ENCODE data around the gene TEX35.
"Not testable (repeated sequence)": the region's sequence is repeated elsewhere in the genome, so short reads cannot be mapped to it uniquely, and the experiment has no call there.

TEX35 gene

GRCh38 chr1:178551307-178551706, 38.4 kb downstream of the TEX35 start:
- CTCF ChIA-PET, result interaction anchor here (0.6 kb wide), 1 partner anchor 451 kb away, joined by 5 read pairs; no protein-coding TSS in a partner anchor

GRCh38 chr1:178551940-178552339, 39.0 kb downstream of the TEX35 start:
- H3K9me3 ChIP-seq (ENCODE audit: control insufficient read depth, insufficient read depth, low read depth, low read length), result no peaks in the 10 kb centered on the region
- no peak overlapping the region for H3K4me3 ChIP-seq (ENCODE audit: low read depth, low read length)
- ChIA-PET CTCF (interaction anchor here (0.6 kb wide), 1 partner anchor 450 kb away, joined by 5 read pairs; no protein-coding TSS in a partner anchor), POLR2A (no interaction called here)
- H3K27ac ChIP-seq (ENCODE audit: extremely low read depth, low read depth, low read length), result no peak overlapping the region
- no peaks in the 10 kb centered on the region for H3K4me1 ChIP-seq (ENCODE audit: control insufficient read depth, insufficient read depth, low read length)
- peaks cover 0 to 13% of the 10 kb centered on the region in 2 experiments; a peak in 1 of 3 replicates for H3K36me3 ChIP-seq (ENCODE audit: control insufficient read depth in 2 of 2, insufficient read depth in 1 of 2, low read length in 2 of 2)
- TF ChIP-seq ZNF626 (tag by site-specific recombination; IDR thresholded peaks at IDR 0.05), result no peak
- TF ChIP-seq KLF16 (tag by site-specific recombination; IDR thresholded peaks at IDR 0.05), result no peak
- TF ChIP-seq GLIS2 (tag by site-specific recombination; IDR thresholded peaks at IDR 0.05), result no peak
- no peak for TF ChIP-seq ZNF398 (tag by site-specific recombination; IDR thresholded peaks at IDR 0.05)
- TF ChIP-seq ZNF10 (tag by site-specific recombination; IDR thresholded peaks at IDR 0.05), result no peak
- no peak for TF ChIP-seq ZNF423 (tag by site-specific recombination; IDR thresholded peaks at IDR 0.05)
- TF ChIP-seq ZNF416 (tag by site-specific recombination; IDR thresholded peaks at IDR 0.05), result no peak
- TF ChIP-seq ZNF140 (tag by site-specific recombination; IDR thresholded peaks at IDR 0.05), result no peak
- no peak for TF ChIP-seq ZNF132 (tag by site-specific recombination; IDR thresholded peaks at IDR 0.05; ENCODE audit: borderline replicate concordance)

More at GRCh38 chr1:178551307-178551706, 38.4 kb downstream of the TEX35 start:
- no peak overlapping the region for H3K4me3 ChIP-seq (ENCODE audit: low read depth, low read length)
- H3K27ac ChIP-seq (ENCODE audit: extremely low read depth, low read depth, low read length), result no peak overlapping the region
- POLR2A ChIA-PET, result no interaction called here
- H3K36me3 ChIP-seq (ENCODE audit: control insufficient read depth in 2 of 2, insufficient read depth in 1 of 2, low read length in 2 of 2), result peaks cover 4 to 14% of the 10 kb centered on the region in 2 experiments; a peak in 2 of 3 replicates
- no peaks in the 10 kb centered on the region for H3K9me3 ChIP-seq (ENCODE audit: control insufficient read depth, insufficient read depth, low read depth, low read length)
- TF ChIP-seq SP7 (tag by site-specific recombination; IDR thresholded peaks at IDR 0.05) (no peak), ZFP41 (tag by site-specific recombination; IDR thresholded peaks at IDR 0.05; ENCODE audit: borderline replicate concordance) (no peak), ZNF621 (tag by site-specific recombination; IDR thresholded peaks at IDR 0.05) (no peak), ZNF792 (tag by site-specific recombination; IDR thresholded peaks at IDR 0.05) (no peak), ZNF423 (tag by site-specific recombination; IDR thresholded peaks at IDR 0.05) (no peak), ZNF560 (tag by site-specific recombination; IDR thresholded peaks at IDR 0.05; ENCODE audit: borderline replicate concordance) (no peak), GLIS2 (tag by site-specific recombination; IDR thresholded peaks at IDR 0.05) (no peak), ZNF202 (tag by site-specific recombination; IDR thresholded peaks at IDR 0.05; ENCODE audit: borderline replicate concordance) (no peak), ZNF157 (tag by site-specific recombination; IDR thresholded peaks at IDR 0.05) (no peak), BCL11A (tag by site-specific recombination; IDR thresholded peaks at IDR 0.05; ENCODE audit: low read depth) (no peak), ZFP69B (tag by site-specific recombination; IDR thresholded peaks at IDR 0.05) (no peak), KLF10 (tag by site-specific recombination; IDR thresholded peaks at IDR 0.05) (no peak), TRIM28 (IDR thresholded peaks at IDR 0.05; ENCODE audit: borderline replicate concordance, low read length) (no peak)
- TF ChIP-seq, protein P1, sequence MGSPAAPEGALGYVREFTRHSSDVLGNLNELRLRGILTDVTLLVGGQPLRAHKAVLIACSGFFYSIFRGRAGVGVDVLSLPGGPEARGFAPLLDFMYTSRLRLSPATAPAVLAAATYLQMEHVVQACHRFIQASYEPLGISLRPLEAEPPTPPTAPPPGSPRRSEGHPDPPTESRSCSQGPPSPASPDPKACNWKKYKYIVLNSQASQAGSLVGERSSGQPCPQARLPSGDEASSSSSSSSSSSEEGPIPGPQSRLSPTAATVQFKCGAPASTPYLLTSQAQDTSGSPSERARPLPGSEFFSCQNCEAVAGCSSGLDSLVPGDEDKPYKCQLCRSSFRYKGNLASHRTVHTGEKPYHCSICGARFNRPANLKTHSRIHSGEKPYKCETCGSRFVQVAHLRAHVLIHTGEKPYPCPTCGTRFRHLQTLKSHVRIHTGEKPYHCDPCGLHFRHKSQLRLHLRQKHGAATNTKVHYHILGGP (tag by site-specific recombination; IDR thresholded peaks at IDR 0.05), result no peak
- H3K4me1 ChIP-seq (ENCODE audit: control insufficient read depth, insufficient read depth, low read length), result no peaks in the 10 kb centered on the region

- no peak overlapping the region for H3K27ac ChIP-seq (ENCODE audit: extremely low read depth, low read depth, low read length)
- peaks cover 0 to 9% of the 10 kb centered on the region in 2 experiments; a peak in 1 of 3 replicates for H3K36me3 ChIP-seq (ENCODE audit: control insufficient read depth in 2 of 2, insufficient read depth in 1 of 2, low read length in 2 of 2)
- no peaks in the 10 kb centered on the region for H3K4me1 ChIP-seq (ENCODE audit: control insufficient read depth, insufficient read depth, low read length)
- no peak overlapping the region for H3K4me3 ChIP-seq (ENCODE audit: low read depth, low read length)
- CTCF ChIA-PET, result no interaction called here
- H3K9me3 ChIP-seq (ENCODE audit: control insufficient read depth, insufficient read depth, low read depth, low read length), result no peaks in the 10 kb centered on the region
- POLR2A ChIA-PET, result no interaction called here
- TF ChIP-seq SCRT2 (tag by site-specific recombination; IDR thresholded peaks at IDR 0.05) (no peak), ZNF398 (tag by site-specific recombination; IDR thresholded peaks at IDR 0.05) (no peak), HOXA7 (CRISPR knock-in tag; IDR thresholded peaks at IDR 0.05; ENCODE audit: borderline replicate concordance) (no peak), ZNF133 (tag by site-specific recombination; IDR thresholded peaks at IDR 0.05) (no peak), ZNF341 (tag by site-specific recombination; IDR thresholded peaks at IDR 0.05; ENCODE audit: low read depth) (no peak)
Measured at GRCh38 chr1:178552856-178553255, 39.9 kb downstream of the TEX35 start.

DNA sequence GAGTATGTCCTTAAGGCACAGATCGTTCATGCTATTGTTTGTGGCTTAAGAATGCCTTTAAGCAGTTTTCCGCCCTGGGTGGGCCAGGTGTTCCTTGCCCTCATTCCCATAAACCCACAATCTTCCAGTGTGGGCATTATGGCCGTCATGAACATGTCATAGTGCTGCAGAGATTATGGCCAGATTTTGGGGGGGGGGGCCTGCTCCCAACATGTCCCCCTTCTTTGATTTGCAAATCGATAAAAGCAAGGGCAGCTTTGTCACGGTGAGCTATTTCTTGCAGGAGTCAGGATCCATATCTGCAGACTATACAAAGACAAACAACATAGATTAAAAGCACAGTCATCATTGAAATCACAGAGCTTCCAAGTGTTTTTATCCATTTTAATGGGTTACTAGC, 41.4 kb downstream of the TEX35 start:
- H3K4me3 ChIP-seq (ENCODE audit: low read depth, low read length); POLR2A ChIA-PET; H3K36me3 ChIP-seq (ENCODE audit: control insufficient read depth in 2 of 2, insufficient read depth in 1 of 2, low read length in 2 of 2); H3K9me3 ChIP-seq (ENCODE audit: control insufficient read depth, insufficient read depth, low read depth, low read length); H3K27ac ChIP-seq (ENCODE audit: extremely low read depth, low read depth, low read length); H3K4me1 ChIP-seq (ENCODE audit: control insufficient read depth, insufficient read depth, low read length): not testable (repeated sequence)
- CTCF ChIA-PET, result interaction anchor here (0.7 kb wide), 1 partner anchor 100 kb away, joined by 3 read pairs; no protein-coding TSS in a partner anchor

Data from HEK293 (cell line).